Sigmoid colon (tissue), 7 donors: Measurements from ENCODE around the gene PELI2. TPM values are rescaled to one million over a fixed set of nuclear protein-coding genes. Genes with fewer than 3 reads are reported as not detected.

Experiments
- DNase-seq: peaks from one replicate; pipeline ENCODE4 v3.0.0-alpha.2; 2019
- H3K27ac ChIP-seq, 4 donors: fragments of 200-600 bp; sonication (generic); one replicate each; pipeline ENCODE4 v1.5.1; 2016 to 2019; ENCODE audit warnings: mild to moderate bottlenecking in 1 of 4
- H3K27me3 ChIP-seq, 3 donors: fragments of 200-600 bp; sonication (generic); one replicate each; pipeline ENCODE4 v1.5.1; 2019; ENCODE audit warnings: mild to moderate bottlenecking in 1 of 3
- H3K36me3 ChIP-seq, 4 donors: fragments of 200-600 bp; sonication (generic); one replicate each; pipeline ENCODE4 v1.5.1; 2016 to 2019
- H3K4me1 ChIP-seq, 4 donors: fragments of 200-600 bp; sonication (generic); one replicate each; pipeline ENCODE4 v1.5.1; 2017 to 2019
- H3K4me3 ChIP-seq, 4 donors: fragments of 200-600 bp; sonication (generic); one replicate each; pipeline ENCODE4 v1.5.1; 2017 to 2019; ENCODE audit warnings: mild to moderate bottlenecking in 2 of 4, moderate library complexity in 1 of 4
- H3K9me3 ChIP-seq, 4 donors: fragments of 200-600 bp in 3 of 4; sonication (generic) in 3 of 4; one replicate each; pipeline versions ENCODE4 v1.5.1 to v1.6.1; 2013 to 2019
- CTCF ChIP-seq, 4 experiments: fragments of 450-650 bp in 3 of 4; fragments of 200-600 bp in 1 of 4; IDR thresholded peaks; one replicate each; pipeline ENCODE4 v1.5.1; 2016 to 2019; ENCODE audit warnings: antibody characterized with exemption in 4 of 4, mild to moderate bottlenecking in 3 of 4, moderate library complexity in 2 of 4
- EP300 ChIP-seq, 4 donors: sonication (generic); formaldehyde crosslinking; IDR thresholded peaks; one replicate each; pipeline ENCODE4 v1.6.1; 2017; ENCODE audit warnings: antibody characterized with exemption in 4 of 4
- POLR2A ChIP-seq, 2 donors: fragments of 450-650 bp; IDR thresholded peaks; one replicate each; pipeline ENCODE4 v1.6.1; 2016; ENCODE audit warnings: antibody characterized with exemption in 2 of 2, mild to moderate bottlenecking in 2 of 2, moderate library complexity in 2 of 2
- POLR2AphosphoS5 ChIP-seq, 4 donors: sonication (generic); formaldehyde crosslinking; IDR thresholded peaks; one replicate each; pipeline ENCODE4 v1.6.1; 2017; ENCODE audit warnings: antibody characterized with exemption in 4 of 4
- WGBS, 2 donors: extraction: QIAGEN DNeasy Blood & Tissue Kit; methylation state at CpG; one replicate each; pipeline ENCODE4 v1.1.7; 2013; 5-methylcytosine and 5-hydroxymethylcytosine counted together
- intact Hi-C: fragments of 100-400 bp; cut with DNase I; formaldehyde crosslinking; loops from one replicate; pipeline ENCODE4 v1.15.1; 2023
- polyA plus RNA-seq, 3 donors: library from polyadenylated mRNA; stranded (reverse); fragments of 200-250 nt; gene quantifications; one replicate each; pipeline ENCODE4 v1.2.3, GENCODE V29; 2013
- total RNA-seq, 4 donors: library from RNA; depleted of rRNA; stranded (reverse); fragments of >200 nt; gene quantifications; one replicate each; pipeline ENCODE4 v1.1.0, GENCODE V29; 2016
- donor health status: healthy with polysubstance abuse.
- donor health status: Bipolar disorder and iron deficiency.
- donor health status: healthy.

PELI2 gene
- total and polyA plus RNA-seq, 7 donors, result 4.5 to 34.3 (median 26.3) TPM

DNA sequence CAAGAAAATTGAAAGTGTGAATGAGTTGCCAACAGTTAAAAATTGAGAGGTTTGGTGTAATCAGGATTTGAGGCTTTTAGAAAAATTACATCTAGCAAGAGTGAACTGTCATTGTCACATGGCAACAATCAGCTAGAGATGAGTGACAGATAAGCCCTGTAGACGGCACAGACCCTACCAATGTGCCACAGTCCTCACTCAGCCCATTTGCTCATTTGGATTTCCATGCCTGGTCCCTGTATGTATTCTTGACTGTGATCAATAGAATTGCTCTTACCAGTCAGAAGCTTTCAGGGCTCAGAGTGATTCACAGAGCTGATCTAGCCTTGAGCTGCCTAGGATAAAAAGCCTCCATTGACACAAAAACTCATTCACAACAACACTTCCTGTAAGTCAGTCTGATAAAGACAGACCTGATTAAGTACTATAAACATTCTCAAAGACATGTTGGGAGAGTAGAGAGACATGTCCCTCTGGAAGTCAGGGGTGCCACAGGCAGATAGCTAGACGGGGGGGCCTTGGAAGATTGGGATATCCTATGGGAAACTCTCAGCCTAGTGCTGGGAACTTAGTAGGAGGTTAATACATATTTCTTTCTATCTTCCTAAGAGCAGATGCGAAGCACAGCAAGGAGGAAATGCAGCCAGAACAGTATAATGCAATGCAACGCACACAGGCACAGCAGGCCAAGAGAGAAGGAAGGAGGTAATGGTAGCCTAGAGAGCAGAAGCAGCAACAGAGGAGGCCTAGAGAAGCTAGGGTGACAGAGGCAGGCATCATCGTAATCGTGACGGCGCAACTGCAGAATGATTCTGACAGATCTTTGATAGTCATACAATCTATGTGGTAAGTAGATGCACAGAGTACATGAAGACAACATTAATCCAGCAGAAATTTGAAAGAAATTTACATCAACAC, 2.0 kb upstream of the PELI2 start:
- Histone ChIP-seq H3K4me1 (peaks cover 0 to 21% (median 12%) of the 10 kb centered on the region in 4 donors), H3K9me3 (no peaks in the 10 kb centered on the region), H3K4me3 (no peak overlapping the region), H3K36me3 (no peaks in the 10 kb centered on the region), H3K27ac (peak overlapping the region in 2 of 4 donors; percentile 88 to 97), H3K27me3 (no peaks in the 10 kb centered on the region)
- TF ChIP-seq POLR2AphosphoS5 (IDR thresholded peaks at IDR 0.05), result no peak
- TF ChIP-seq POLR2A (IDR thresholded peaks at IDR 0.05), result no peak
- no peak for TF ChIP-seq CTCF (IDR thresholded peaks at IDR 0.05)
- no peak for TF ChIP-seq EP300 (IDR thresholded peaks at IDR 0.05)
- intact Hi-C loops, result loop anchor here (5.0 kb wide), 2 partner anchors 81 to 101 kb away; no protein-coding TSS in a partner anchor
- 78% methylated on average over 8 of the region's 8 CpGs for WGBS, 2 donors
- peak; percentile 60 for DNase-seq

- TF ChIP-seq CTCF (IDR thresholded peaks at IDR 0.05), result no peak
- no peak for TF ChIP-seq POLR2A (IDR thresholded peaks at IDR 0.05)
- no peak for TF ChIP-seq POLR2AphosphoS5 (IDR thresholded peaks at IDR 0.05)
- TF ChIP-seq EP300 (IDR thresholded peaks at IDR 0.05), result no peak
- Histone ChIP-seq H3K9me3 (no peaks in the 10 kb centered on the region), H3K36me3 (no peaks in the 10 kb centered on the region), H3K4me1 (peaks cover 0 to 43% (median 31%) of the 10 kb centered on the region in 4 donors), H3K27me3 (no peaks in the 10 kb centered on the region), H3K27ac (peak overlapping the region; percentile 82 to 97 (median 92)), H3K4me3 (peak overlapping the region; percentile 71 to 97 (median 78))
- DNase-seq, result peak; percentile 71
- WGBS, 2 donors, result 0% methylated on average over 87 of the region's 87 CpGs
- intact Hi-C loops, result loop anchor here (2.0 to 5.0 kb wide), 4 partner anchors 32 to 222 kb away; no protein-coding TSS in a partner anchor
These were observed 485 bp downstream of the PELI2 start for GRCh38 chr14:56118611-56119181.

DNA sequence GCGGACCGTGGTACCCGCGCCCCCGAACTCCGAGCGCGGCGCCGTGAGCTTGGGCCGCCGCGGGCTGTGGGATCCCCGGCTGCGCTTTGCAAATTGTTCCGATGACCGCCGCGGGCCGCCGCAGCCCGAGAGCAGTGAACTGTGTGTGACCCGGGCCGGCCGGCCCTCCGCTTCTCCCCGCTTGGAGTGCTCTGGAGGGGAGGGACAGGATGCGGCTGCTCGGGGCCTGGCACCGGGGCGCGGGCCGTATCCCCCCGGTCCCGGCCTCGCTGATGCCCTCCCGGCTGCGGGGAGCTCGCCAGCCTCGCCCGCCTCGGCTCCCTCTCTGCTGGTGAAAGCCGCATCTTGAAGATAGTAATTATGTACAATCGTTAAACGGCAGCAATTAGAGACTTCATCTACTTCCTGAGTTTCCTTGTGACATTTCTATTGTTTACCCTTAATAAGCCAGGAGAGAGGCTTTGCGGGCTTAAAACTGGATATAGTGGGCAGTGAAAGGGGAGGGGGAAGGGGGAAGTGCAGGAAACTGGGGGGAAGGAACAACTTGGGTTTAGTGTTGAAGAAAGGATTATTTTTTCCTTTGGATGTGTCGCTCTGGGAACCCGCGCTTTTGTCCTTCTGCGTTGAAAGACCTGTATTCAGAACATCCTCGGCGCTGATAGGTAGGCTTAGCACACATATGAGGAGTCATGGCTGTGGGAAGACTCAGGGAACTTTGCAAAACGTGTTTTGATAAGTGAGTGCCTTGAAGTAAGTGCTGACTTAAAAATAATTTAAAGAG, 1.2 kb downstream of the PELI2 start:
- TF ChIP-seq EP300 (IDR thresholded peaks at IDR 0.05) (no peak), POLR2AphosphoS5 (IDR thresholded peaks at IDR 0.05) (peak in 1 of 4 donors; percentile 42), CTCF (IDR thresholded peaks at IDR 0.05) (no peak), POLR2A (IDR thresholded peaks at IDR 0.05) (no peak)
- H3K9me3 ChIP-seq, result no peaks in the 10 kb centered on the region
- H3K4me3 ChIP-seq, result peak overlapping the region; percentile 71 to 97 (median 78)
- H3K36me3 ChIP-seq, result no peaks in the 10 kb centered on the region
- WGBS, 2 donors, result 0% methylated on average over 53 of the region's 53 CpGs
- intact Hi-C loops, result loop anchor here (2.0 to 5.0 kb wide), 4 partner anchors 33 to 221 kb away; no protein-coding TSS in a partner anchor
- peaks cover 0 to 49% (median 37%) of the 10 kb centered on the region in 4 donors for H3K4me1 ChIP-seq
- H3K27ac ChIP-seq, result peak overlapping the region; percentile 82 to 97 (median 92)
- H3K27me3 ChIP-seq, result no peaks in the 10 kb centered on the region
- peak; percentile 77 for DNase-seq

DNA sequence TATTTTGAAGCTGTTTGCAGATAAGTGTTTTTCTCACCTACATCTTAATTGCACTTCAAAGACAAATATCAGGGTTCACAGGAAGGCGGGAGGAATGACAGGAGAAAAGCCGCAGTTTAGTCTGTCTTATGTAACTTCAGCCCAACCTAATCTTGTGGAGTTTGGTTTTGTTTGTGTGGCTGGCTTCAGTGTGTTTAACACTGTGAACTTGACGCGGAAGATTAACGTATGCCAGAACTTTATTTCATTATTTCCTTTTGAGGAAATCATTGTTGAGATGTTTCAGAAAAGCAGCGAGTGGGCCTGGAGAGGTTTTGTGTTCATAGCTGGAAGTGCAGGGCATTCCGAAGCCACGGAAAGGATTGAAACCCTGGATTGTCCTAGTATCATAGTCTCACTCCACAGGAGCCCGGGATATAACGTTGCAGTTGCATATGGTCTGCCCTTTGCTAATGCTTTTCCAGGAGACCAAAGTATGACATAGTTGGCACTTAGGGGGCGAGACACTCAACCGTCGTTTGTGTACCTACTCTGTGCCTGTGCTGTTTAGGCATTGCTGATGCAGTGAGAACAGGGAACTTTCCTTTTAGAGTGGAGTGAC, 2.0 kb downstream of the PELI2 start:
- H3K4me3 ChIP-seq, result peak overlapping the region; percentile 71 to 97 (median 78)
- 4 to 8% methylated on average over 13 of the region's 13 CpGs for WGBS, 2 donors
- peak; percentile 59 for DNase-seq
- H3K9me3 ChIP-seq, result no peaks in the 10 kb centered on the region
- H3K27me3 ChIP-seq, result no peaks in the 10 kb centered on the region
- TF ChIP-seq POLR2A (IDR thresholded peaks at IDR 0.05) (no peak), CTCF (IDR thresholded peaks at IDR 0.05) (peak in 1 of 4 experiments; percentile 38)
- H3K36me3 ChIP-seq, result no peaks in the 10 kb centered on the region
- peaks cover 0 to 57% (median 45%) of the 10 kb centered on the region in 4 donors for H3K4me1 ChIP-seq
- intact Hi-C loops, result loop anchor here (2.0 kb wide), 1 partner anchor 187 kb away; no protein-coding TSS in a partner anchor
- H3K27ac ChIP-seq, result peak overlapping the region; percentile 82 to 97 (median 92)
